ENCODE results near the gene FCRL6.

The FCRL6 gene

DNA sequence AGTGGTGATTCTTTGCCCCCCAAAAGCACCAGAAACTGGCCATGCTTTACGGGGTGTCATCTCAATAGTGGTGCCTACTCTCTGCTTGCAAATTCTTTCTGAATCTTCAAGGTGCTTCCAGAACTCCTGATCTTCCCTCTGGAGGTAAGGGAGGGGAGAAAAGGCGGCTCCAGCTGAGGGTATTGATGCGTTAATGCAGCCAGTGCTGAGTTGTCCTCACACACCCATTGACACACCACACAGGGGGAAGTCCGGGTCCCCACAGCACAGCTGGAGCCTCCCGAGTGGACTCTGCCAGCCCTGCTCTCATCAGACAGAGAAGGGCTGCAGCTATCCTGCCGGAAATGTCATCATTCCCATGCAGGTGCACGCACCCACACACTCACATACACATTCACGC lies 59.1 kb downstream of the FCRL6 start:
- no peak for DNase-seq (ENCODE audit: low read depth in 2 of 3, low spot score in 1 of 3)

- DNase-seq (ENCODE audit: low read depth in 2 of 3, low spot score in 1 of 3), result no peak
Measured at GRCh38 chr1:159862031-159862430, 59.9 kb downstream of the FCRL6 start.

- no peak for DNase-seq (ENCODE audit: low read depth in 2 of 3, low spot score in 1 of 3)
Measured at GRCh38 chr1:159862557-159862956, 60.4 kb downstream of the FCRL6 start, which contains the start of gene VSIG8. Gene VSIG8, minus strand, starts transcription at chr1:159862657. Its CDS starts 136 bp downstream, at chr1:159862521.

DNA sequence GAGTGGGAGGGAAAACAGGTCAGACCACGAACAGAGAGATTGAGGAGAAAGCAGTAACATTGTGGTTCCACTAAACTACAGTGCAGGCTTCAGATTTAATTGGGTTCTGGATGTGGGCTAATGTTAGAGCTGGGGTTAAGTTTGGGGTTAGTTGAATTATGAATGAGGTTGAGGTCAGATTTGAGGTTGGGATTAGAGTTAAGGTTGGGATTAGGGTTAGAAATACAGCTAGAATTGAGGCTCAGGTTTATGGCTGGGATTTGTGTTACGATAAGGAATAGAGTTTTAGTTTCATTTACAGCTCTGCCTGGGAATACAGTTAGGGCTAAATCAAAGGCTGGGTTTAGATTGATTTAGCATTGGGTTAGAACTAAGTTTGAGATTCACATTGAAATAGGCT lies 62.1 kb downstream of the FCRL6 start:
- no peak for DNase-seq (ENCODE audit: low read depth in 2 of 3, low spot score in 1 of 3)
